ENCODE measurements around the gene PRKAG2.

DNA sequence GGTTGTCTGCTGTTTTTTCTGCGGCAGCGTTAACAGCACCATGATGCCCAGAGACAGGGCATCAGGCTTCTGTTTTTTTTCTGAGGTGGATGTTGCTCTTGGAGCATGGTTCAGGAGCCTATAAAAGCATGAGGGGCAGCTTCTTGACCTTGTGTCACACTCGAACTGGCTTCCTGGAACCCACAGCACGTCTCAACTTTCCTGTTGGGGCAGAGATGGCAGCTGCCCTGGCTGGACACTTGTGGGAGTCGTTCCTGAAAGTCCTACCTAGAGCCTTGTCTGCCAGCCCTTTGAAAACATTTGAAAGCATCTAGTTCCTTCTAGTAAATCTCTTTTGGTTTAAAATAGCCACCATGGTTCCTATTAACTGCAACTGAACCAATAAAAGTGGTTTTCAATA lies 28.9 kb upstream of the PRKAG2 start:
- no peak for TF ChIP-seq POLR2A (IDR thresholded peaks at IDR 0.05; ENCODE audit: low read length)
- no peak for TF ChIP-seq GATA1 (IDR thresholded peaks at IDR 0.05; ENCODE audit: low read depth, low read length)
